Ramos (cell line): ENCODE measurements around the gene ATP8A2.

Experiments
- in situ Hi-C: fragments of 300-500 bp; cut with MboI; formaldehyde crosslinking; loops from one replicate; pipeline ENCODE4 v1.14.3; 2022; ENCODE audit warnings: low sequenced_read_pairs; ENCODE audit not compliant: unreplicated experiment

The ATP8A2 gene

DNA sequence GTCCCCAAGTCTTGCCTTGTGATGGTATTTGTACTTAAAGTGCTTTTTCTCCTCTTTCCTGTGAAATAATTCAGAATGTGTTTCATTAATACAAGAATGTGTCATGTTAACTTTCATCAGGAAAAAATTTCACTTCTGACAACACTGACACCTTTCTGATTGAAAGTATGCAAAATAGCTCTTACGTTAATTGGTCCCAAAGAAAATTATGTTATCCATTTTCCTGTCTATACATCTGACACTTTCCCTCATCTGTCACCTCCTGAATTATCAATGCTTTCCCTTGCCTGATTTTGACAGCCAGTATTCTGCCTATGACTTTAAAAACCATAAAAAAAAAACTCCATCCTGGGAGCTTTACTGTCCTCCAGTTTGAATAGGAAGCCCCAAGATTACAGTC, 336.5 kb downstream of the ATP8A2 start:
- in situ Hi-C loops: no loop called here

DNA sequence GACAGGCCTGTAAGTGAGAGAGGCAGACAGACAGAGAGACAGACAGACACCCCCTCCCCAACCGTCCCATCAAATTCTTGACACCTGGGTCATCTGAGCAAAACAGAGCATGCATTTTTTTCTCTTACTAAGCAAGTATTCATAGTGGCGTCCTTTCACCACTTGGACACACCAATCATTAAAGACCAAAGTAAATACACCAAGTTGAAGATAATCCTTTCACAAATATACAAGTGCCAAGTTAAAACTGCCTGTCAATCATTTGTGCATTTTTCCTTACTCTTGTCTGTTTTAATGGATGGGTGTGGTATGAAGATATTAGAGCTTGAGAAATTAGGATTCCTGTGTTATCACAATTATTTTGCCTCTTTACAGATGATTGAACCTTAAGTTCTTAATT, 337.3 kb downstream of the ATP8A2 start:
- in situ Hi-C loops: no loop called here

DNA sequence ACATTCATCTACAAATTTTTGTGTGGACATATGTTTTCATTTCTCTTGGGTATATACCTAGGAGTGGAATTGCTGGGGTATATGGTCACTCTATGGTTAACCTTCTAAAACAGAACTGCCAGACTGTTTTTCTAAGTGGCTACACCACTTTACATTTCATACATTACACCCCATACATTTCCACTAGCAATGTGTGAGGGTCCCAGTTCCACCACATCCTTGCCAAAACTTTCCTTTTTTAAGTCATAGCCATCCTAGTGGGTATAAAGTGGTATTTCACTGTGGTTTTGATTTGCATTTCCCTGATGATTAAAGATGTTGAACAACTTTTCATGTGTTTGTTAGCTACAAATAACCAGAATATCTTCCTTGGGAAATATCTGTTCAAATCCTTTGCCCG, 344.0 kb downstream of the ATP8A2 start:
- in situ Hi-C loops: no loop called here

DNA sequence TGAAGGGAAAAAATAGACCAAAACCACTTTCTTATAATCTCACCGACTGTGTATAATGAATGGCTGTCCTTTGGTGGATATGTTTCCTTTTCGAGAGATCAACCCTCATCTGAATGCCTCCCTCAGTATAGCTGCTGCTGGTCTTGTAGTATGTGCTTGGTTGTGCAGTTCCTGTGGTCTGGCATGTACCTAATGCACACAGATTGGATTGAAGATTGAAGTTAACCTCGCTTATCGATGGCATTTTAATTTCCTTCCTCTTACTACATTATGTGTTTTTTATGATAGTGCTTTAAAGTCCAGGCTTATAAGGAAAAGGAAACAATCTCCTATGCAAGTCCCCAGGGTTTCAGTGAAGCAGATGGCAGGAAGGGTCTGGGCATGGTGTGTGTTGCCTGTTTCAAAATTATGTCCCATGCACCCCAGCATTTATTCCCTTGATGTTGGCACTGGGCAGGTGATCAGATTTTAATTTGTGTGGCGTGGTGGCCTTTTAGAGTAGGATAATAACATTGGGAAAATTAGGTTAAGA, 346.0 kb downstream of the ATP8A2 start:
- in situ Hi-C loops: no loop called here

DNA sequence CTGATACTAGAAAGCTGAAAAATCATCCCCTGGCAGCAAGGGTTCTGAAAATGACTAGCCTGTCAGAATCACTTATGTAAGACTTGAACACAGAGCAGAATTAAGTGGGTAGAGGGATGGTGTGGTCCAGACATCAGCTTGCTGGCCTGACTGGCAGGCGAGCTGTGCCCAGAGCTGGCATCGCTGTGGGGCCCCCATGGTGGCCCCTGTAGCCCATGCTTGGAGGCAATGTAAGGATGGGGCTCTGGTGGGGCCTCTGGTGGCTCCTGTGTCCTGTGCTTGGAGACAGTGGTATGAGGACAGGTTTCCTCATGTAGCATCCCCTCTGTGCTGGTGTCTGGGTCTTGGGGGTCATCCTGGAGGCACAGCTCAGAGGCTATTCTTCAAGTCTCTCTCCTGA, 347.9 kb downstream of the ATP8A2 start:
- in situ Hi-C loops: no loop called here

DNA sequence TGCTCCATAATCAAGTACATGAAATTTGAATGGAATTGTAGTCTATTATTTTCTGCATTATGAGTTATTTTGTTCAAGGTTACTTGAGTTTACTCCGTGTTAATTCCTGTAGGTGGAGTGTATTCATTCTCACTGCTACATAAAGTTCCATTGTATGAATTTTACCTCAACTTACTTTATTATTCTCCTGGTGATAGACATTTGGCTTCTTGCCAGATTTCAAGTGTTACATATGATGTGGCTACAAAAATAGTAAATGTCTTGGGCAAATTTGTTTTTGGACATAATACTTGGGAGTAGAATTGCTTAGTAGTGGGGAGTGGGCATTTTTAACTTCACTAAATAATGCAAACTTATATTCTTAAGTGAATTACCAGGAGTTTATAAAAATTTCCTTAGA, 351.1 kb downstream of the ATP8A2 start:
- in situ Hi-C loops: no loop called here

DNA sequence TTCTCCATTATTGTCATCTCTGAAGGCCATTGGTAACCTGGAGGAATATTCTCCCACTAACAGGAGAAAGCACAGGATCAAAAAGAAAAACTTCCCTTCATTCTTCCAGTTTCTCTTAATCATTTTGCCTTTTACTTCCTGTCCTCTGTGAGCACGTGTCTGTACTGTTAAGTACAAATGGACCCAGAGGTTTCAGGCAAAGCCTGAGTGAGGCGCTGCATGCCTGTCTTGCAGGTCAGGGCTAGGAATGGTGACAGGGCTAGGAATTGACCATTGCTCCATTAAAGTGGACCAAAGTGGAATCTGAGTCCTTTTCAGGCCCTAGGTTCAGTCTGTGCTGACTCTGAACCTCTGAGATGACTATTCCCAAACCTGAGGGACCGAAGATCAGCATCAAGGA, 353.3 kb downstream of the ATP8A2 start:
- in situ Hi-C loops: no loop called here

DNA sequence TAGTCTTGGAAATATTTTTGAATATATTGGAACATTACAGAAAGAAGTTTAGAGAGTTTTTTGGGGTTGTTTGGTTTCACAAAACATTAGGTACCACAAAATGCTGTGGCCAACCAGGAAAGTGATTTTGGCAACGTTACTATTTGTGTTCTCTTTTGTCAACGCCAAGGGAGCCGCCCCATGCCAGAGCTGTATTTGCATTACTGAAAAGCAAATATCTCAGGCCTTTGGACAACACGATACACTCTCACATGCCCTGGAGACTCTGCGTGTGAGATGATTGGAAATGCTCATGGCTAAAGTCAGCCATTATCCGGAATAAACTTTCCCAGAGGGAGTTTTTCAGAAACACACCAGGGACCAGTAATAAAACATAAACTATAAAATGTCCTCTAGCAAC, 355.5 kb downstream of the ATP8A2 start:
- in situ Hi-C loops: no loop called here

DNA sequence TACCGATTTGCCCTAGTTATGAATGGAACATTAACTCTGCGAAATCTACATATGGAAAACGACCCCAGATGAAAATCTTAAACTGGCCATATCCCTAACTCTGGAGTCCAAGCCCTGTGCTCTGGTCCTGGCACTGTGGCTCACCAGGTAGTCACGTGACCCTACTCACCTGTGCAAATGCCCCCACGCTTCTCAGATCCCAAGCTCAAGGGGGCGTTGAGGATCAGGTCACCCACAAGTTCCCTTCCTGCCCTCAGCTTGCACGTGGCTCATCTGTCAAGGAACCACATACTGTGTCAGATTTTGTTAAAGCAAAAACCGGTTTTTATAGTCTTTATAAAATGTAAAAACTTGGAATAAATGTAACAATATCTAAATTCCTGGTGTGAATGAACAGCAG, 356.0 kb downstream of the ATP8A2 start:
- in situ Hi-C loops: no loop called here

DNA sequence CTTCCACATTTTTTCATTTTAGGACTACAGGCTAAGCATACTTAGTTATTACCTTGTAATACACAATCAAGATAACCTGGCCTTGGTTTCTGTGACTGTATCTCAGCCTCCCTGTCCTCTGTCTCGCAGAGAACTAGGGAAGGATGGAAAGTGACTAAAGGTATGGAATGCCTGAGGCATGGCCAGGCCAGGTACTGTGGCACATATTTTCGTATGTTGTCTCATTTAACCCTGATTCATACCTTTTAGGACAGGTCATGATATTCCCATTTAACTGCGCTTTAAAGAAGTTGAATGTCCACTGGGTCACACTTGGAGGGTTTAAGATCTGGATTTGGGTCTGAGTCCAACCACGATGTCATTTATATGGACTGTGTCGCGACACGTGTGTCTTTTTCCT, 357.4 kb downstream of the ATP8A2 start:
- in situ Hi-C loops: no loop called here

DNA sequence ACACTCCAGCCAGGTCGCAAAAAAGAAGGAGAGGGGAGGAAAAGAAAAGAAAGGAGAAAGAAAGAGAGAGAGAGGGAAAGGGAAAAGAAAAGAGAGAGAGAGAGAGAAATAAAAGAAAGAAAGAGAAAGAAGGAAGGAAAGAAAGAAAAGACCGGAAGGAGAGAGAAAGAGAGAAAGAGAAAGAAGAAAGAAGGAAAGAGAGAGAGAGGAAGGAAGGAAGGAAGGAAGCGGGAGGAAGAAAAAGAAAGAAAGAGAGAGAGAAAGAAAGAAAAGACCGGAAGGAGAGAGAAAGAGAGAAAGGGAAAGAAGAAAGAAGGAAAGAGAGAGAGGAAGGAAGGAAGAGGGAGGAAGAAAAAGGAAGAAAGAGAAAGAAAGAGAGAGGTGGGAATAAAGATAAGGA, 359.3 kb downstream of the ATP8A2 start:
- in situ Hi-C loops: no loop called here

DNA sequence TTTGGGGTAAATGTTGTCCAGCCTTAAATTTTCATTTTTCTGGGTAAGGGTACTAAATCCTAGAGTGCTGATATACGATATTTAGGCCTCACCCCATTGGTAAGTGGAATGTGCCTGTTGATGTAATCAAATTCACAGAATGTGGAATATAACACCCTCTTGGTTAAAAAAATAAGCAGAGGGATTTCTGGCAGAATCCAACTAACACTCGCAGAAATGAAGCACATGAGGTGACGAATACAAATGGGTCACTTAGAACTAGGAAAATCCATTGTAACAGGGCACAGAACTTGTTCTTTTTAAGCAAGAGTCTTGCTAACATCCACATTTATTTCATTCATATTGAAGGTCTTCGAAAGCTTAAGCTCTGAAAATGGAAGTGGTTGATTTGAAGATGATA, 359.8 kb downstream of the ATP8A2 start:
- in situ Hi-C loops: no loop called here

DNA sequence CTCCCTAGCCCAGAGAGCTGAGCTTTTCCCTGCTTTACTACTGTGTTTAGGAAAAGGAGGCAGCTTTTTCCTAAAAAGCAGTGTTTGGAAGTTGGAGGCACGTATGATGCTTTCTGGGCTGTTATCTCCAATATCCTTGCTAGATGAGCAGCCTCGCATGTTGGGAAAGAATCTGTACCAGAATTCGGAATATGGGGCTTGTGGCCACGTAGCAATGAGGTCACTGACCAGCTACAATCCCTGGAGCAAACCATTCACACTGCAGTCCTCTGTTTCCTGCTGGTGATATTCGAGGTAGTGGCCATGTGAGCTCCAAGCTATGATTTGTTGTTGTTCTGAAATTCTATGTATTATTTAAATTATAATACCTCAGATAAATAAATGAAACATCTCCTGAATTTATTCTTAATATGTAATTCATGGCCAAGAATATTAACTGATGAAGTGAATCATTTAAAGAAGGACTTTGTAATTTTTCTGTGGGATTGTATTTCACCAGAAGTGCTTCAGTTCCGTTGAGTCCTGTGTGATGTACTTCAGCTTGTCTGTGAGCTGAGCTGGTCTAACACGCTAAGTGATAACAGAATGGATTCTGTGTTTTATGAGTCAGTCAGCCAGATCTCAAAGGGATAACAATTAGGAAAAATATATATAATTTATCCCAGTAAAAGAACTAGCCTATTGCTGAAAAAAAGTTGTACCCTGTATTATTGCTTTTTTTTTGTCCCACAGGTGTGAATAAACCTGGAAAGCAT, 360.5 kb downstream of the ATP8A2 start:
- in situ Hi-C loops: no loop called here

DNA sequence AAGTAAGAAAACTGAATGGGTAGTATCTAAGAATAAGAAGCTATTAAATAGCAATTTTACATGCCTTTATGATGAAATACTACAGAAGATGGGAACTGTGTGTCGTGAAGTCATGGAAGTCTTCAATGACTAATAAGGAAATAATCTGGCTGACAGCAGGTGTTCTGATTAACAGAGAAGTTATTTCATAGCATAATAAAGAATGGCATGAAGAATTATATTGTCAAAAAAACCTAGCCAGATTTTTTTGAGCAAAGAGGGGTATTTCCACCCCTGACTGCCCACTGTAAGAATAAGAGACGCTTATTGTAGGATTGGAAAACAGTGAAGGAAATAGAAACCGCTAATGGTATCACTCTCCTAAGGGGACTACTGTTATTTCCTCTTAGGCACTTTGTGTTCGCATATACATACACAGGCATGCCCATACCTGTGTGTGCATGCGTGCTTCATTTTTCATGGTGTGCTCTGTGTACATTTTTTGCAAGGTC, 361.3 kb downstream of the ATP8A2 start:
- in situ Hi-C loops: no loop called here

DNA sequence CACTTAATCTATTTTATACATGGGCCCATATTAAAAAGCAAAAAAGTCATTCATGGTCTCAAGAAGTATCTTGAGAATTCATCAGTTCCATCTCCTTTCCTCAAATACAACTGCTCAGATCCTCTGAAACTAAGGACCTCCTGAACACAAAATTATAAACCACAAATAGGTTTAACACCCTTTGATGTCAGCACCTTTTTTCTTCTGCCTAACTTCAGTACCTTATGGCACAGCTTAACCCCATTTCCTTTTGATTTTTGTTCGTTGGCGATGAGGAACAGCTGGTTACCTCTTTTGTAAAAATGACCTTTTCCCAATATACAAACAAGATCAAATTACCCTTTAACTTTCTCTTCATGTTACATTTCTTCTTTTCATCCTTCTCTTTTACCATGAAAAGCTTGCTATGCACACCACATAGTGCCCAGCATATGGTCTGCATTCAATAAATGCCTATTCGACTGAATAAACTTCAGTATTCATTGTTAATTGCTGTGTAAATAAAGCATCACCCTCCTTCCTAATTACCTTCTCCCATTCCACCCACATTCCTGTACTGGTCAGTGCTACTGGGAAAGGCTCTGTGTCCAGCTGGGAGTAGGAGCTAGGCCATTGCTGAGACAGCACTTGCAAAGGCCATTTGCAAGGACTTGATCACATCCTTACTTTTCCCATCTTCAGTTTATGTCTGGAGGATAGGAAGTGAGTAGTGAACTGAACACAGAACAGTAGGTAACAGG, 362.1 kb downstream of the ATP8A2 start:
- in situ Hi-C loops: no loop called here

DNA sequence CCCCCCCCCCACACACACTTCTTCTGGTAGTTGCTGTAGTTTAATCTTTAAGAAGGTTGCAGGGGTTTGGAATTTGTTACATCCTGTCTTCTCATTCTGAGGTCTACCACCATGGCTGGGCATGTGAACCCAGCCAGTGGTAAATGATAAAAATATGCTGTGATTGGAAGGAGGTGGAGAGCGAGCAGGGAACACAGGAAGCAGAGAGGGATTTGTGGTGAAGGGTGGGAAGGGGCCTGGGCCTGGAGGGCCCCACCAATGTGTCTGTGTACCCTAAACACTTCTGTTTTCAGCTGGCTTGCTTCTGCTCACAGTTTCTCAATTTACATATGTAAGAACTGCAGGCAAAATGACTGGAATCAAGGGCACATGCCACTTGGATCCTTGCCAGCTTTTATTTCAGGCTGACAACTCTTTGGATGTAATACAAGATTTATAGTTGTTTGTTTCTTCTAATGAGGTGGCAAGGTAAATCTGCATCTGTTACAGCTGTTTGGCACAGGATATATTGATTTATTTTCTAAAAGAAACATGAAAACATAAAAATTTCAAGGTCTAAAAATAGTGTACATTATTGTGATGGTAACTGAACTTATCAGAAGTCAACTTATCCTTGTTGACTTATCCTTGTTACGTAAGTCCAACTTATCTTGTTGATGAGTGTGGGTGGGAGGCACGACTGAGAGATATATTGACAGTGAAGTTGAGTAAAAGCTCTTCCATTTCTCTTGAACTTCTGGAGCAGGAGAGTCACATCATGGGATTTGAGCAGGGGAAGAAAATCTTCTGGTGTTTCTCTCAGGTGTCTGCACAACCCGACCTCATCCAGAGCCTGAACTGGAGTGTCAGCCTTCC, 366.8 kb downstream of the ATP8A2 start:
- in situ Hi-C loops: no loop called here

DNA sequence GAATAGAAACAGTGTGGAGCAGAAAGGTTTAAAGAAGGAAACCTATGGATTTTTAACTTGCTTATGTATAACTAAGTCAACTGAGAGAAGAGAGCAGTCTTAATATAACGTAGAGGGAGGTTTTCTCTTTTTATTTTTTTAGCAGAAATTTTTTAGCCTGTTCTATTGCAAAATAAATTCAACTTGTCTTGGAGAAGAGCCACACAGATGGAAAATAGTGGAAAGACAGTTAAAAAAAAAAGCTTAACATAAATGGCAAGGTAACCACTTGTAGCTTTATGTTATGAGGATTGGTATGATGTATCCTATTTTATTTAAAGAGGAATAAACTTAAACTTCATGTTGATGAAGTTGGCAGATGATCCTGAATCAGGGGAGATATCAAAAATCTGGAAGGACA, 367.6 kb downstream of the ATP8A2 start:
- in situ Hi-C loops: no loop called here

DNA sequence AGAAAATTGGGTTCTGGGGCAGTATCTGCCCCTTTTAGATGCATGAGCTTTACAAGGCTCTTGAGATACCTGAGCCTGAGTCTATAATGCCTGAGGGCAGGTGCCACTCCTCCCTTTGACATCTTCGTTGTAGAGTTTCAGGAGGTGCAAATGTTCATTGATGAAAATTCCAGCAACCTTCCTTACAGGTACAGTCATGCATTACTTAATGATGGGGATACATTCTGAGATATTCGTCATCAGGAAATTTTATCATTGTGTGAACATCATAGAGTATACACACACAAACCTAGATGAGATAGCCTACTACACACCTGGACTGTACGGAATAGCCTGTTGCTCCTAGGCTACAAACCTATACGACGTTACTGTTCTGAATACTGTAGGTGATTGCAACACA, 370.0 kb downstream of the ATP8A2 start:
- in situ Hi-C loops: no loop called here

DNA sequence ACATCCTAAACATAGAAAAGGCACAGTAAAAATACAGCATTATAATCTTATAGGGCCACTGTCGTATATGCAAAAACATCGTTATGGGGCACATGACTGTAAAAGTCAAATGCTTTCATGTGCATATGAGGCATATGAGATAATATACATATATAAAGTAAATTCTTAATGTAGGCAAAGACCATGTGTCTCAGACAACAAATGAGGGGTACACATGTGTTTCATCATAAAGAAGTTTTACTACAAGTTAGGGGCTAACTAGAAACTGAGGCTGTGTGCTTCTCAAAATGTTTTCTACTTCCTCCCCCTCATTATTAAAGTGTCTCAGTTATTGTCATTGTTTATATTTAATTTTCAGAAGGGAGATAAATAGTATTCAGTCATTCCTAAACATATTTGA, 370.4 kb downstream of the ATP8A2 start:
- in situ Hi-C loops: no loop called here

DNA sequence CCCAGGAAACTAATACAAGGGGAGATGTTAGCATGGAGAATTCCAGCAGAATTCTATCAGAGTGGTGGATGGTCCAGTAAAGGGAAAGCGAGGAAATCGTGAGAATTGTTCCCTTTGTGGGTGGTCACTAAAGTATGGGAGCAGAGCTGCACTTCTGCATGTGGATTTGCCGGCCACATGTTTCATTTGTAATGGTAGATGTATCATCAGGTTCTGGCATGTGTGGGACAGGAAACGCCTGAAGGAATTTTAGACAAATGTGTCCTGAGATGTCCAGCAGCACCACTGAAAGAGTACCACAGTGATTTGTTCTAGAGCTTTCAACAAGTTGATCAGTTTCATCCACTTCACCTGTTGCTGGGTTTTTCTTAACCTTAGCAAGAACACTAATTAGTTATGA, 371.6 kb downstream of the ATP8A2 start:
- in situ Hi-C loops: no loop called here

DNA sequence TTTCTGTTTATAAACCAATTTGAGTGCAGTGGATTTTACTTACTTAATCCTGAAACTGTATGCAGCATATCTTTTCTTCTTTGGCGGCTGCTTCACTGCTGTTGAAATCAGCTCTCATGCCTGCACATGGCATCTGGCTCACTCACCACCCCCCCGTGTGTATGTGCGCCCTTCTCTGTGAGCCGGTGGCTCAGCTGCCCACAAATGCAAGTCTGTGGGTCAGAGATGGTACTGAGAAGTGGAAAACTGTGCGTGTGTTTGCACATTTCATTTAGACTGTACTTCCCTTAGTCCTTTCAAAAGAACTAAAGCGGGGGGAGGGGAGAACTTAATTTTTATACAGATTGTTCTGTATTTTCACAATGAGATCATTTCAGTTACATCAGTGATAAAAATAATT, 372.4 kb downstream of the ATP8A2 start:
- in situ Hi-C loops: no loop called here
